Mesenchymal stem cell (in vitro differentiated cells and primary cell): ENCODE data around the gene CAPN12.
"Not testable (repeated sequence)": the region's sequence is repeated elsewhere in the genome, so short reads cannot be mapped to it uniquely, and the experiment has no call there.

ENCODE experiments used
- DNase-seq: peaks from one replicate; pipeline ENCODE4 v3.0.0-alpha.2; 2013
- H2AFZ ChIP-seq: one replicate; pipeline ENCODE4 v1.6.1; 2013; ENCODE audit warnings: low read depth, mild to moderate bottlenecking, control low read depth, inconsistent platforms, low read length, moderate library complexity
- H2AK5ac ChIP-seq: 2 replicates; pipeline ENCODE4 v1.6.1; 2013; ENCODE audit warnings: low read length, moderate library complexity, mild to moderate bottlenecking, inconsistent platforms; ENCODE audit not compliant: severe bottlenecking
- H2BK120ac ChIP-seq: one replicate; pipeline ENCODE4 v1.6.1; 2013; ENCODE audit warnings: low read depth, mild to moderate bottlenecking, inconsistent platforms, low read length, moderate library complexity
- H2BK12ac ChIP-seq, 2 experiments: one replicate each; pipeline ENCODE4 v1.6.1; 2013; ENCODE audit warnings: inconsistent platforms in 2 of 2, low read length in 2 of 2, mild to moderate bottlenecking in 2 of 2, moderate library complexity in 2 of 2, control low read depth in 1 of 2
- H2BK15ac ChIP-seq: one replicate; pipeline ENCODE4 v1.6.1; 2013; ENCODE audit warnings: mild to moderate bottlenecking, low read depth, inconsistent platforms; ENCODE audit not compliant: poor library complexity, severe bottlenecking
- H2BK5ac ChIP-seq: 2 replicates; pipeline ENCODE4 v1.6.1; 2013; ENCODE audit warnings: low read depth, mild to moderate bottlenecking, low read length, control low read depth, inconsistent platforms; ENCODE audit not compliant: poor library complexity, severe bottlenecking
- H3K14ac ChIP-seq, 2 experiments: one replicate each; pipeline ENCODE4 v1.6.1; 2013; ENCODE audit warnings: inconsistent platforms in 2 of 2, low read length in 2 of 2, control low read depth in 1 of 2, mild to moderate bottlenecking in 1 of 2, moderate library complexity in 1 of 2
- H3K18ac ChIP-seq, 2 experiments: one replicate each; pipeline ENCODE4 v1.6.1; 2013; ENCODE audit warnings: inconsistent platforms in 2 of 2, low read length in 2 of 2, control low read depth in 1 of 2, low read depth in 1 of 2, mild to moderate bottlenecking in 1 of 2
- H3K23ac ChIP-seq, 2 experiments: one replicate each; pipeline ENCODE4 v1.6.1; 2013; ENCODE audit warnings: inconsistent platforms in 2 of 2, low read length in 2 of 2, mild to moderate bottlenecking in 2 of 2, moderate library complexity in 2 of 2, control low read depth in 1 of 2
- H3K27ac ChIP-seq: 2 replicates; pipeline ENCODE4 v1.5.1; 2013; ENCODE audit warnings: mild to moderate bottlenecking, moderate library complexity, low read length, control low read depth, inconsistent platforms; ENCODE audit not compliant: poor library complexity, severe bottlenecking
- H3K27me3 ChIP-seq, 2 experiments: 2 replicates each; pipeline versions ENCODE4 v1.6.1 to v1.7.0; 2013; ENCODE audit warnings: low read length in 2 of 2, mild to moderate bottlenecking in 2 of 2, moderate library complexity in 2 of 2, control low read depth in 1 of 2, inconsistent platforms in 1 of 2; ENCODE audit not compliant: control insufficient read depth in 1 of 2, insufficient read depth in 1 of 2
- H3K36me3 ChIP-seq, 2 experiments: 2 replicates each; pipeline versions ENCODE4 v1.6.1 to v1.7.0; 2013; ENCODE audit warnings: low read length in 2 of 2, control low read depth in 1 of 2, inconsistent platforms in 1 of 2, low read depth in 1 of 2, mild to moderate bottlenecking in 1 of 2; ENCODE audit not compliant: insufficient read depth in 2 of 2, control insufficient read depth in 1 of 2
- H3K4ac ChIP-seq, 2 experiments: one replicate each; pipeline ENCODE4 v1.6.1; 2013; ENCODE audit warnings: inconsistent platforms in 2 of 2, low read length in 2 of 2, mild to moderate bottlenecking in 2 of 2, moderate library complexity in 2 of 2, control low read depth in 1 of 2, low read depth in 1 of 2
- H3K4me1 ChIP-seq: 2 replicates; pipeline ENCODE4 v1.6.1; 2013; ENCODE audit warnings: low read depth, low read length, control low read depth; ENCODE audit not compliant: control insufficient read depth, insufficient read depth
- H3K4me2 ChIP-seq: 2 replicates; pipeline ENCODE4 v1.6.1; 2013; ENCODE audit warnings: low read length, mild to moderate bottlenecking, inconsistent platforms; ENCODE audit not compliant: poor library complexity, severe bottlenecking
- H3K4me3 ChIP-seq, 2 experiments: 2 replicates each; pipeline versions ENCODE4 v1.5.1 to v1.7.0; 2013; ENCODE audit warnings: low read length in 2 of 2, mild to moderate bottlenecking in 2 of 2, control low read depth in 1 of 2, low read depth in 1 of 2; ENCODE audit not compliant: insufficient read depth in 1 of 2
- H3K79me1 ChIP-seq: replicated peaks from 2 replicates; pipeline ENCODE4 v1.6.1; 2013; ENCODE audit warnings: mild to moderate bottlenecking, control low read depth, low read length, inconsistent platforms; ENCODE audit not compliant: poor library complexity, severe bottlenecking
- H3K9ac ChIP-seq: 2 replicates; pipeline ENCODE4 v1.7.0; 2013; ENCODE audit warnings: mild to moderate bottlenecking, low read length, moderate library complexity
- H3K9me3 ChIP-seq: 2 replicates; pipeline ENCODE4 v1.7.0; 2013; ENCODE audit warnings: mild to moderate bottlenecking, low read length; ENCODE audit not compliant: control insufficient read depth
- H4K8ac ChIP-seq: one replicate; pipeline ENCODE4 v1.6.1; 2013; ENCODE audit warnings: inconsistent platforms, mild to moderate bottlenecking, low read length, moderate library complexity
- H4K91ac ChIP-seq: one replicate; pipeline ENCODE4 v1.6.1; 2013; ENCODE audit warnings: mild to moderate bottlenecking, low read length, inconsistent platforms
- WGBS: methylation state at CpG from one replicate; pipeline ENCODE4 v1.1.7; 2013; ENCODE audit warnings: mixed read lengths; 5-methylcytosine and 5-hydroxymethylcytosine counted together

Gene CAPN12

GRCh38 chr19:38778733-38779132 is 34.5 kb upstream of the CAPN12 start:
- Histone ChIP-seq H2BK120ac (no peak overlapping the region), H3K4me2 (no peak overlapping the region), H3K23ac (peak overlapping the region in 1 of 2 experiments; percentile 6), H3K79me1 (no peaks in the 10 kb centered on the region), H2BK12ac (no peak overlapping the region), H4K8ac (no peak overlapping the region), H3K36me3 (no peaks in the 10 kb centered on the region), H3K4me3 (no peak overlapping the region), H3K9ac (no peak overlapping the region), H2BK15ac (no peak overlapping the region), H3K4me1 (peaks cover 4% of the 10 kb centered on the region), H3K27ac (no peak overlapping the region), H3K18ac (no peak overlapping the region), H3K14ac (no peak overlapping the region), H2BK5ac (no peak overlapping the region), H2AFZ (no peak overlapping the region), H3K27me3 (peaks cover 7 to 16% of the 10 kb centered on the region in 2 experiments), H3K9me3 (no peaks in the 10 kb centered on the region), H2AK5ac (no peak overlapping the region), H3K4ac (no peak overlapping the region), H4K91ac (no peak overlapping the region)
- WGBS: 69% methylated on average over 7 of the region's 7 CpGs
- DNase-seq: no peak

GRCh38 chr19:38774181-38774950 is 30.1 kb upstream of the CAPN12 start:
- no peak overlapping the region for H3K4ac ChIP-seq
- H2BK120ac ChIP-seq: peak overlapping the region; percentile 19
- H2BK12ac ChIP-seq: peak overlapping the region in 1 of 2 experiments; percentile 54
- no peak overlapping the region for H3K18ac ChIP-seq
- no peak overlapping the region for H3K4me3 ChIP-seq
- no peaks in the 10 kb centered on the region for H3K9me3 ChIP-seq
- no peak for DNase-seq
- H3K4me2 ChIP-seq: no peak overlapping the region
- no peak overlapping the region for H4K8ac ChIP-seq
- no peaks in the 10 kb centered on the region for H3K79me1 ChIP-seq
- no peak overlapping the region for H3K23ac ChIP-seq
- peaks cover 0 to 5% of the 10 kb centered on the region in 2 experiments for H3K27me3 ChIP-seq
- H4K91ac ChIP-seq: peak overlapping the region; percentile 43
- H3K9ac ChIP-seq: no peak overlapping the region
- H2AFZ ChIP-seq: no peak overlapping the region
- no peak overlapping the region for H3K27ac ChIP-seq
- no peak overlapping the region for H2BK15ac ChIP-seq
- no peak overlapping the region for H2BK5ac ChIP-seq
- no peak overlapping the region for H2AK5ac ChIP-seq
- no peak overlapping the region for H3K14ac ChIP-seq
- WGBS: 73% methylated on average over 7 of the region's 13 CpGs
- H3K4me1 ChIP-seq: peaks cover 5% of the 10 kb centered on the region
- H3K36me3 ChIP-seq: no peaks in the 10 kb centered on the region

- Histone ChIP-seq H3K36me3 (no peaks in the 10 kb centered on the region), H3K9ac (no peak within 1 kb of the TSS), H2AK5ac (no peak within 1 kb of the TSS), H3K23ac (no peak within 1 kb of the TSS), H2BK120ac (peak within 1 kb of the TSS; percentile 19), H3K27me3 (peaks cover 0 to 2% of the 10 kb centered on the region in 2 experiments), H3K4me1 (peaks cover 3% of the 10 kb centered on the region), H3K9me3 (no peaks in the 10 kb centered on the region), H3K79me1 (no peaks in the 10 kb centered on the region), H2BK15ac (peak within 1 kb of the TSS; percentile 67), H4K91ac (no peak within 1 kb of the TSS), H2BK5ac (no peak within 1 kb of the TSS), H2BK12ac (peak within 1 kb of the TSS in 1 of 2 experiments; percentile 54), H4K8ac (no peak within 1 kb of the TSS), H3K18ac (no peak within 1 kb of the TSS), H2AFZ (no peak within 1 kb of the TSS), H3K4me3 (no peak within 1 kb of the TSS), H3K4ac (no peak within 1 kb of the TSS), H3K14ac (no peak within 1 kb of the TSS), H3K4me2 (no peak within 1 kb of the TSS), H3K27ac (no peak within 1 kb of the TSS)
- 68% methylated on average over 3 of the region's 14 CpGs for WGBS
- DNase-seq: no peak
Measured at GRCh38 chr19:38773469-38774177, 29.3 kb upstream of the CAPN12 start, which contains the start of gene LGALS7. Gene LGALS7, minus strand, starts transcription at chr19:38773517. Its CDS starts 25 bp downstream, at chr19:38773492.

GRCh38 chr19:38771569-38771968 is 27.3 kb upstream of the CAPN12 start:
- not testable (repeated sequence) for H2AK5ac ChIP-seq, H3K9me3 ChIP-seq, H3K27ac ChIP-seq, H3K4me2 ChIP-seq, H3K79me1 ChIP-seq, H3K36me3 ChIP-seq, H3K14ac ChIP-seq, H3K27me3 ChIP-seq, H2BK5ac ChIP-seq, H4K8ac ChIP-seq, H2BK15ac ChIP-seq, H3K4me3 ChIP-seq, H3K4ac ChIP-seq, H2BK120ac ChIP-seq, DNase-seq, H3K23ac ChIP-seq, H3K9ac ChIP-seq, H3K4me1 ChIP-seq, H4K91ac ChIP-seq, H3K18ac ChIP-seq, H2AFZ ChIP-seq, H2BK12ac ChIP-seq
- no CpG with 5 or more reads among the region's 30 CpGs for WGBS
